ENCODE data around the gene METRN. TPM values are rescaled to one million over a fixed set of nuclear protein-coding genes. Genes with fewer than 3 reads are reported as not detected.

Gene METRN
- total RNA-seq, 2 donors from 2014 or later, result 28.9 to 58.9 TPM

DNA sequence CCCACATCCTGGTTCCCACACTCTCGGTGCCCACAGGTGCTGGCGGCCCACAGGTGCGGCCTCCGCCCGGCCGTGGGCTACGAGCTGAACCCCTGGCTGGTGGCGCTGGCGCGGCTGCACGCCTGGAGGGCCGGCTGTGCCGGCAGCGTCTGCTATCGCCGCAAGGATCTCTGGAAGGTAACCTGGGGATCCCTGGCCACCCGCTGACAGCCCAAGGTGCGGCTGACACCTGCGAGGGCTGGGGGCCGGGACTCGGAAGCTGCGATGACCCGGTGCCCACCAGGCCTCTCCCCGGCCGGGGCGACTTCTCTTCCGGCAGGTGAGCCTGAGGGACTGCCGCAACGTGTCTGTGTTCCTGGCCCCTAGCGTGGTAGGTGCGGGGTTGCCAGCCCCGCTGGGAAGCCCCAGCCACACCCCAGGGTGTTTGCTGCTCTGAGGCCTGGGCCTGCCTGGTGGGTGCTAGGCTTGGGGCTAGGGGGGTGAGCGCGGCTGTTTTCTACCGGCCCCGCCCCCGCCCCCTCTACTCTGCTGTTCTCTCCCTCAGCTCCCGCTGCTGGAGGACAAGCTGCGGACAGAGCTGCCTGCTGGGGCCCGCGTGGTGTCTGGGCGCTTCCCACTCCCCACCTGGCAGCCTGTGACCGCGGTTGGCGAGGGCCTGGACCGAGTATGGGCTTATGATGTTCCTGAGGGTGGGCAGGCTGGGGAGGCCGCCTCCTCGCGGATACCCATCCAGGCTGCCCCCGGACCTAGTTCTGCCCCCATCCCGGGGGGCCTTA, 7.0 kb downstream of the METRN start:
- DNase-seq (ENCODE audit: low spot score) (no peak), ATAC-seq (ENCODE audit: insufficient number of reproducible peaks, low FRiP score, low read depth) (no peak)
- Histone ChIP-seq H3K27ac (peak overlapping the region in 1 of 2 donors; percentile 86), H3K36me3 (no peaks in the 10 kb centered on the region), H3K4me1 (ENCODE audit: control insufficient read depth in 1 of 2, low read depth in 2 of 2) (peaks cover 13 to 26% of the 10 kb centered on the region in 2 donors), H3K9me3 (no peaks in the 10 kb centered on the region), H3K4me3 (peak overlapping the region; percentile 97), H3K27me3 (replicated peaks; ENCODE audit: insufficient read depth) (no peaks in the 10 kb centered on the region)
- TF ChIP-seq, protein P1, sequence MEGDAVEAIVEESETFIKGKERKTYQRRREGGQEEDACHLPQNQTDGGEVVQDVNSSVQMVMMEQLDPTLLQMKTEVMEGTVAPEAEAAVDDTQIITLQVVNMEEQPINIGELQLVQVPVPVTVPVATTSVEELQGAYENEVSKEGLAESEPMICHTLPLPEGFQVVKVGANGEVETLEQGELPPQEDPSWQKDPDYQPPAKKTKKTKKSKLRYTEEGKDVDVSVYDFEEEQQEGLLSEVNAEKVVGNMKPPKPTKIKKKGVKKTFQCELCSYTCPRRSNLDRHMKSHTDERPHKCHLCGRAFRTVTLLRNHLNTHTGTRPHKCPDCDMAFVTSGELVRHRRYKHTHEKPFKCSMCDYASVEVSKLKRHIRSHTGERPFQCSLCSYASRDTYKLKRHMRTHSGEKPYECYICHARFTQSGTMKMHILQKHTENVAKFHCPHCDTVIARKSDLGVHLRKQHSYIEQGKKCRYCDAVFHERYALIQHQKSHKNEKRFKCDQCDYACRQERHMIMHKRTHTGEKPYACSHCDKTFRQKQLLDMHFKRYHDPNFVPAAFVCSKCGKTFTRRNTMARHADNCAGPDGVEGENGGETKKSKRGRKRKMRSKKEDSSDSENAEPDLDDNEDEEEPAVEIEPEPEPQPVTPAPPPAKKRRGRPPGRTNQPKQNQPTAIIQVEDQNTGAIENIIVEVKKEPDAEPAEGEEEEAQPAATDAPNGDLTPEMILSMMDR (IDR thresholded peaks at IDR 0.05), result no peak

DNA sequence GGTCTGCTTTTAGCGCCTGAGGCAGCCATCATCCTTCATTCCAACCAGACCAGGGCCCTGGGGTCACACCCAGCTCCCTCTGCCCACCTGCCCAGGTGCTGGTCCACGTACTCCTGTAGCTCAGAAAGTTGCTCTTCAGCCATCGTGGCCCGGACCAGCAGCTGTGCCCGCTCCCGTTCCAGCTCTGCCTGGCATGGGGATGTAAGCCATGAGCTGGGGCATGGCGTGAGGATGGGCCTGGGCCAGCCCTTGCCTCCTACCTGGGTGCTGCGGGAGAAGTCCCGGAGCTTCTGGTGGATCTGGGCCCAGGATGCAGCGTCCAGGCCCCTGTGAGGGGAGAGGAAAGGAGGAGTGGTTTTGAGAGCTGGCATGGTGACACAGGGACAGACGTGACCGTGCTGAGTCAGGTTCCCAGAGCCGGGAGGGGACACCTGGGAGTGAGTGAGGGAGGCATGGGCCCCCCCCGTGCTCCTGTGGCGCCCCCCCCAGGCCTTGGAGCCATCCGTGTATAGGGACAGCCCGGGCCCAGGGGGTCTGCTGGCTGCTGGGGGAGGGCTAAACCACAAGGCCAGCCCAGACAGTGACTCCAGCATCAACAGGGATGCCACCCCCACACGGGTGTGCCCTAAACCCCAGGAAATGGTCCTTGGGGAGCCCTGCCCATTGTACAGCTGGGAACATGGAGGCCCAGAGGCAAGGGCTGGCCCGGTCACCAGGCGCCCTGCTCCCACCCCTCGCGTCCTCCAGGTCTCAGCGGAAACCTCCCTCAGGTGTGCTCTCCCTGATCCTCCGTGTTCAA, 8.1 kb downstream of the METRN start:
- peaks cover 21 to 35% of the 10 kb centered on the region in 2 donors for H3K4me1 ChIP-seq (ENCODE audit: control insufficient read depth in 1 of 2, low read depth in 2 of 2)
- no peaks in the 10 kb centered on the region for H3K9me3 ChIP-seq
- no peaks in the 10 kb centered on the region for H3K27me3 ChIP-seq (replicated peaks; ENCODE audit: insufficient read depth)
- no peak overlapping the region for H3K4me3 ChIP-seq
- no peak overlapping the region for H3K27ac ChIP-seq
- H3K36me3 ChIP-seq, result no peaks in the 10 kb centered on the region
- ATAC-seq (ENCODE audit: insufficient number of reproducible peaks, low FRiP score, low read depth), result no peak
- TF ChIP-seq, protein P1 (IDR thresholded peaks at IDR 0.05), result no peak
- DNase-seq (ENCODE audit: low spot score), result no peak

DNA sequence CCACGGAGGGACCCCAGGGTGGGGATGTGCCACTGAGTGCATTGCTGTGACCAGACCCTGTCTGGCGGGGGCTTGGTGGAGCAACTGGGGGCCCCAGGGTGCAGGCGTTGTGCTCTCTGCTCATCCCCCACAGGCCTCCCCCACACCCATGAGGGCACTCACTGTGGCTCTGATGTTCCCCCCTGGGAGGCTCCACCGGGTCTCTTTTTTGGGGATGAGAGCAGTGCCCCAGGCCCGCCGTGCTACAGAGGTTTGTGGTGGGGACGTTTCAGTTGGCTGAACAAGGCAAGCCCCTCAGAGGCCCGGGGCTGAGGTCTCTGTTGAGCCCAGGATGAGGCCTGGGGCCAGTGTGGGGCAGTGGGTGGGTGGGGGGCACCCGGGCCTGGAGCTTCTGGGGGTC, 8.8 kb downstream of the METRN start:
- Histone ChIP-seq H3K9me3 (no peaks in the 10 kb centered on the region), H3K27me3 (replicated peaks; ENCODE audit: insufficient read depth) (no peaks in the 10 kb centered on the region), H3K4me1 (ENCODE audit: control insufficient read depth in 1 of 2, low read depth in 2 of 2) (peaks cover 25 to 39% of the 10 kb centered on the region in 2 donors), H3K36me3 (no peaks in the 10 kb centered on the region), H3K4me3 (no peak overlapping the region), H3K27ac (no peak overlapping the region)
- ATAC-seq (ENCODE audit: insufficient number of reproducible peaks, low FRiP score, low read depth), result no peak
- TF ChIP-seq, protein P1 (IDR thresholded peaks at IDR 0.05), result no peak
- DNase-seq (ENCODE audit: low spot score), result no peak

DNA sequence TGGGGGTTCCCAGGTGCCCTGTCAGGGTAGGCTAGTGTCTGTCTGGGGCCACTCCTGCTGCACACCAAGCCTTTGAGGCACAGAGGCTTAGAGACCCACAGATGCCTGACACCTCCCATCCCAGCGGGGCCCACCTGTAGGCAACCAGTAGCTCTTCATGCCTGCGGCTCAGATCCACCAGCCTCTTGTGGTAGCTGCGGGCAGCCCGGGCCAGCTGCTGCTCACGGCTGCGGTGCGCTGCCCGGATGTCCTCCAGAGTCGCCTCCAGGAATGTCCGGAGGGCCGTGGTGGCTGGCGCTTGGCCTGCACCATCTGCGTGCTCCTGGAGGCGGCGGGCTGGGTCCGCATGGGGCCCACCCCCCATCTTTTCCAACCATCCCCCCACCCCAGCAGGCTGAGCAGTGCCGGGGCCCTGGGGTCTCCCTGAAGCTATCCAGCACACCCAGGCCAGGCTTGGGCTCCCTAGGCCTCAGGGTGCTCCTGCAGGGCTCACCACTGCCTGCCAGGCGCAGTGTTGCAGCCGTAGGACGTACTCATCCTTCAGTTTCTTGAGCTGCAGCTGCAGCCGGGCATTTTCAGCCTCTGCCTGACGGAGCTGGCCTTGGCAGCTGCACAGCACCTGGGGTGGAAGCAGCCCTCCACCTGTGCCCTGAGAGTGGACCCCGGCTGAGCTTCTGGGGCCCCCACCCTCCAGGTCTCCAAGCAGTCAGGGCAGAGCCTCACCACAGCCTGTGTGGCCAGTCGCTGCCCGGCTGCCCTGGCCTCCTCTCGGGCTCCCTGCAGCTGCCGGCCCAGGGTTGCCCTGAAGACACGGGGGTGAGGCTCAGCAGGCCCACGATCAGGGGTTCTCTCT, 9.5 kb downstream of the METRN start:
- Histone ChIP-seq H3K27me3 (replicated peaks; ENCODE audit: insufficient read depth) (no peaks in the 10 kb centered on the region), H3K27ac (no peak overlapping the region), H3K4me3 (no peak overlapping the region), H3K9me3 (no peaks in the 10 kb centered on the region), H3K4me1 (ENCODE audit: control insufficient read depth in 1 of 2, low read depth in 2 of 2) (peaks cover 25 to 39% of the 10 kb centered on the region in 2 donors), H3K36me3 (no peaks in the 10 kb centered on the region)
- TF ChIP-seq, protein P1 (IDR thresholded peaks at IDR 0.05), result no peak
- ATAC-seq (ENCODE audit: insufficient number of reproducible peaks, low FRiP score, low read depth) (no peak), DNase-seq (ENCODE audit: low spot score) (no peak)

DNA sequence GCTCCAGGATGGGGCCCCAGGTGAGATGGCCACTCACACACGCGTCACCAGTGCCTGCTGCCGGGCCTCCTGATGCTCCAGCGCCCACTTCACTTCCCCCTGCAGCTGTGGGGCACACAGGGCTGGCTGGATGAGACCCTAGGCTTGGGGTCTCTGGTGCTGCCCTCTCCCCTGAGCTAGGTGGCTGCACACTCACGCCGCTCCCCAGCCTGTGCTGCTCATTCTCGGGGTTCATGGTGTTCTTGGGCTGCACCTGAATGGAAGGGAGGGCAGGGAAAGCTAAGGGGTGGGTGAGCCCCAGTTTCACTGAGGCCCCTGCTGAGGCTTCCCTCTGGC, 10.1 kb downstream of the METRN start:
- TF ChIP-seq, protein P1 (IDR thresholded peaks at IDR 0.05), result no peak
- peaks cover 23 to 35% of the 10 kb centered on the region in 2 donors for H3K4me1 ChIP-seq (ENCODE audit: control insufficient read depth in 1 of 2, low read depth in 2 of 2)
- H3K4me3 ChIP-seq, result no peak overlapping the region
- no peaks in the 10 kb centered on the region for H3K36me3 ChIP-seq
- DNase-seq (ENCODE audit: low spot score), result no peak
- no peaks in the 10 kb centered on the region for H3K9me3 ChIP-seq
- no peak overlapping the region for H3K27ac ChIP-seq
- H3K27me3 ChIP-seq (replicated peaks; ENCODE audit: insufficient read depth), result no peaks in the 10 kb centered on the region
- no peak for ATAC-seq (ENCODE audit: insufficient number of reproducible peaks, low FRiP score, low read depth)
